Breast epithelium (tissue), 4 donors: Measurements from ENCODE around the gene PDE4D. TPM values are rescaled to one million over a fixed set of nuclear protein-coding genes. Genes with fewer than 3 reads are reported as not detected.

Source experiments
- DNase-seq, 2 donors: peaks; one replicate each; pipeline ENCODE4 v3.0.0-alpha.2; 2019; ENCODE audit warnings: low spot score in 2 of 2
- H3K27ac ChIP-seq, 2 donors: fragments of 200-600 bp; sonication (generic) in 1 of 2; one replicate each; pipeline ENCODE4 v1.5.1; 2016 to 2019; ENCODE audit warnings: mild to moderate bottlenecking in 1 of 2
- H3K27me3 ChIP-seq, 2 donors: fragments of 200-600 bp; sonication (generic) in 1 of 2; one replicate each; pipeline versions ENCODE4 v1.5.1 to v1.6.0; 2017 to 2019; ENCODE audit warnings: control low read depth in 1 of 2, mild to moderate bottlenecking in 1 of 2
- H3K36me3 ChIP-seq: fragments of 200-600 bp; one replicate; pipeline ENCODE4 v1.5.1; 2019
- H3K4me1 ChIP-seq, 2 donors: fragments of 200-600 bp; sonication (generic); one replicate each; pipeline ENCODE4 v1.5.1; 2016 to 2019; ENCODE audit warnings: control low read depth in 1 of 2
- H3K4me3 ChIP-seq, 3 donors: fragments of 200-600 bp; sonication (generic); 1 replicate in 2 of 3; 2 replicates in 1 of 3; pipeline ENCODE4 v1.5.1; 2016 to 2019; ENCODE audit warnings: mild to moderate bottlenecking in 3 of 3, moderate library complexity in 2 of 3
- H3K9me3 ChIP-seq, 2 donors: fragments of 200-600 bp; sonication (generic) in 1 of 2; one replicate each; pipeline ENCODE4 v1.5.1; 2016 to 2019; ENCODE audit warnings: control low read depth in 1 of 2
- CTCF ChIP-seq, 3 donors: fragments of 450-650 bp; IDR thresholded peaks; one replicate each; pipeline ENCODE4 v1.5.1; 2016 to 2017; ENCODE audit warnings: antibody characterized with exemption in 3 of 3, mild to moderate bottlenecking in 3 of 3, moderate library complexity in 3 of 3
- POLR2A ChIP-seq: fragments of 450-650 bp; IDR thresholded peaks from one replicate; pipeline ENCODE4 v1.6.1; 2016; ENCODE audit warnings: antibody characterized with exemption, mild to moderate bottlenecking, moderate library complexity
- POLR2AphosphoS5 ChIP-seq, 3 donors: sonication (generic); formaldehyde crosslinking; IDR thresholded peaks; one replicate each; pipeline ENCODE4 v1.6.1; 2017; ENCODE audit warnings: antibody characterized with exemption in 3 of 3
- intact Hi-C: fragments of 100-400 bp; cut with DNase I; formaldehyde crosslinking; loops from one replicate; pipeline ENCODE4 v1.15.1; 2023; ENCODE audit warnings: low total_unique reads
- total RNA-seq, 3 donors: library from RNA; depleted of rRNA; stranded (reverse); fragments of >200 nt; gene quantifications; one replicate each; pipeline ENCODE4 v1.1.0, GENCODE V29; 2016

Gene PDE4D
- total RNA-seq, 3 donors from 2014 or later, result 14.4 to 37.4 (median 28.2) TPM

- DNase-seq, result no peak
These were observed 961.4 kb downstream of the PDE4D start for GRCh38 chr5:58932057-58932612.

GRCh38 chr5:58930520-58930919, 963.0 kb downstream of the PDE4D start:
- Histone ChIP-seq H3K27me3 (no peaks in the 10 kb centered on the region), H3K4me3 (no peak overlapping the region), H3K4me1 (no peaks in the 10 kb centered on the region), H3K36me3 (no peaks in the 10 kb centered on the region), H3K27ac (no peak overlapping the region), H3K9me3 (no peaks in the 10 kb centered on the region)
- intact Hi-C loops, result no loop called here
- TF ChIP-seq POLR2A (no peak), CTCF (IDR thresholded peaks at IDR 0.05) (no peak), POLR2AphosphoS5 (IDR thresholded peaks at IDR 0.05) (no peak)
- DNase-seq, result no peak

More at GRCh38 chr5:58932057-58932612, 961.4 kb downstream of the PDE4D start:
- no peaks in the 10 kb centered on the region for H3K4me1 ChIP-seq
- H3K27ac ChIP-seq, result no peak overlapping the region
- intact Hi-C loops, result no loop called here
- no peak overlapping the region for H3K4me3 ChIP-seq
- TF ChIP-seq POLR2AphosphoS5 (IDR thresholded peaks at IDR 0.05) (no peak), CTCF (IDR thresholded peaks at IDR 0.05) (no peak), POLR2A (no peak)
- no peaks in the 10 kb centered on the region for H3K9me3 ChIP-seq
- no peaks in the 10 kb centered on the region for H3K36me3 ChIP-seq
- no peaks in the 10 kb centered on the region for H3K27me3 ChIP-seq

- no peak overlapping the region for H3K27ac ChIP-seq
- intact Hi-C loops, result no loop called here
- TF ChIP-seq POLR2A (no peak), CTCF (IDR thresholded peaks at IDR 0.05) (no peak), POLR2AphosphoS5 (IDR thresholded peaks at IDR 0.05) (no peak)
- H3K4me3 ChIP-seq, result no peak overlapping the region
- no peaks in the 10 kb centered on the region for H3K4me1 ChIP-seq
- no peaks in the 10 kb centered on the region for H3K27me3 ChIP-seq
- H3K9me3 ChIP-seq, result no peaks in the 10 kb centered on the region
- H3K36me3 ChIP-seq, result no peaks in the 10 kb centered on the region
- no peak for DNase-seq
These were observed 963.8 kb downstream of the PDE4D start for GRCh38 chr5:58929726-58930125.

GRCh38 chr5:58927938-58928337, 965.6 kb downstream of the PDE4D start:
- intact Hi-C loops, result no loop called here
- TF ChIP-seq POLR2AphosphoS5 (IDR thresholded peaks at IDR 0.05) (no peak), POLR2A (no peak), CTCF (IDR thresholded peaks at IDR 0.05) (no peak)
- no peak for DNase-seq
- Histone ChIP-seq H3K36me3 (no peaks in the 10 kb centered on the region), H3K27me3 (no peaks in the 10 kb centered on the region), H3K9me3 (no peaks in the 10 kb centered on the region), H3K4me3 (no peak overlapping the region), H3K4me1 (no peaks in the 10 kb centered on the region), H3K27ac (no peak overlapping the region)

GRCh38 chr5:58927181-58927580, 966.3 kb downstream of the PDE4D start:
- Histone ChIP-seq H3K27me3 (no peaks in the 10 kb centered on the region), H3K36me3 (no peaks in the 10 kb centered on the region), H3K27ac (no peak overlapping the region), H3K9me3 (no peaks in the 10 kb centered on the region), H3K4me3 (no peak overlapping the region), H3K4me1 (no peaks in the 10 kb centered on the region)
- TF ChIP-seq POLR2AphosphoS5 (IDR thresholded peaks at IDR 0.05), result no peak
- no peak for TF ChIP-seq CTCF (IDR thresholded peaks at IDR 0.05)
- no peak for TF ChIP-seq POLR2A
- intact Hi-C loops, result no loop called here
- no peak for DNase-seq
